HTR-8/SVneo (cell line): Measurements from ENCODE around the gene GLCE.

Experiments
- DNase-seq: peaks from one replicate; pipeline ENCODE4 v3.0.0; 2011; ENCODE audit warnings: low spot score, mixed read lengths; ENCODE audit not compliant: insufficient read length
- FAIRE-seq: peaks from 2 replicates; lab custom pipeline; 2011; peaks lifted over from hg19 to GRCh38; lab: Jason Lieb, UNC

GLCE gene

DNA sequence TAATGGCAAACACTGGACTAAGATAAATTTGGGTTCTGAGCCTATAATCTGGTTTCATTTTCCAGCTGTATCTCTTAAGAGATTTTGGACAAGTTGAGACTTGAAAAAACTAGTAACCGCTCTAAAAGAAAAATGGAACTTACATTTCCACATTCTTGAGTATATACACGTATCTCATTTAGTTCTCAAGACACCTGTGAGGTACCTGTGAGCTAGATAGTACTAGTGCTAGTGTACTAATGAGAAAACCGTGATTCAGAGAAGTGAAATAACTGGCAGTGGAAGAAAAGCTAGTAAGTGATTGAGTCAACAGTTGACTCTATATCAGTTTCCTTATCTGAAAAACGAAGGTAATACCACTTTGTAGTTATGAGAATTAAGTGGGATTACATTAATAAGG lies 76.1 kb downstream of the GLCE start:
- FAIRE-seq, result no peak
- no peak for DNase-seq

DNA sequence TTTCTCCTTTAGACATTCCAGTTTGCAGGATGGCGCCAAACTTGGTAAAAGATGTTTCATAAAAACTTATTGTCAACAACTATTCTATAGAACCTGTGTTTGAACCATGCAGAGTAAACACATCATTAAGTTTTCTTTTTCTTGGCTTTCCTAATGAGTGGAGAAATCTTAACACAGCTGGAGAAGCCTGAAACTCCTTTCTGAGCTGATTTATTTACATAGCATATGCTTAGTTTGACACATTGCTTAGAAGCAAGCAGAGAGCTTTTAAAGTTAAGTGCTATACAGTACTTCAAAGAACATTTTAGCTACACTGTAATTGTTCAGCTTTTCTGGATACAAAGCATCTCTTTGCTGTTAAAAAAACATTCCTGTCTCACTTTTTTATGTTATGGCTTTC lies 77.3 kb downstream of the GLCE start:
- FAIRE-seq (no peak), DNase-seq (no peak)

DNA sequence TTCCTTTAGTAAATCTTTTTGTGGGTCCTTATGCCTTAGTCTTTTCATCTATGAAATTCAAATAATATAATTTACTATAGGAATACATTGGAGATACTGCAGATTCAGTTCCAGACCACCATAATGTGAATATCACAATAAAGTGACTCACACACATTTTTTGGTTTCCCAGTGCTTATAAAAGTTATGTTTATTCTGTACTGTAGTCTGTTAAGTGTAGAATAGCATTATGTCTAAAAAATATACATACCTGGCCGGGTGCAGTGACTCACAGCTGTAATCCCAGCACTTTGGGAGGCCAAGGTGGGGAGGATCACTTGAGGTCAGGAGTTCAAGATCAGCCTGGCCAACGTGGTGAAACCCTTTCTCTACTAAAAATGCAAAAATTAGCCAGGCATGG lies 84.4 kb downstream of the GLCE start:
- no peak for DNase-seq
- FAIRE-seq, result no peak

DNA sequence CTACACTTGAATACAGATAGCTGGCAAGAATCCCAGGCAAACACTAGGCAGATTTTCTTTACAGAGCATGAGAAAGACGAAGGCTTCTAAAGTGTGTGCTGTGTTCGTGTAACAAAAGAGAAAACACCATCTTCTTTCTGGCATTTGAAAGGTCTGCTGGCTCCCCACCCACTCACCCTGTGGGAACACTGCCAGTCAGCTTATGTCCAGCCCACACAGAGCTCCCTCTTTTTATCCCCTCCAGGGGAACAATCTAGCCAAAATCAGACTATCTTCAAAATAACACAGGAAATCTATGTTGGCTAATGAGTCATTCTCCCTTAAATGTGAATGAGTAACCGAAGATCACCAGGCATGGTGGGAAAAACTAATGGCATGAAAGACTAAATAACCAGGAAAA lies 92.7 kb downstream of the GLCE start:
- FAIRE-seq (peak; percentile 89), DNase-seq (peak; percentile 60)

DNA sequence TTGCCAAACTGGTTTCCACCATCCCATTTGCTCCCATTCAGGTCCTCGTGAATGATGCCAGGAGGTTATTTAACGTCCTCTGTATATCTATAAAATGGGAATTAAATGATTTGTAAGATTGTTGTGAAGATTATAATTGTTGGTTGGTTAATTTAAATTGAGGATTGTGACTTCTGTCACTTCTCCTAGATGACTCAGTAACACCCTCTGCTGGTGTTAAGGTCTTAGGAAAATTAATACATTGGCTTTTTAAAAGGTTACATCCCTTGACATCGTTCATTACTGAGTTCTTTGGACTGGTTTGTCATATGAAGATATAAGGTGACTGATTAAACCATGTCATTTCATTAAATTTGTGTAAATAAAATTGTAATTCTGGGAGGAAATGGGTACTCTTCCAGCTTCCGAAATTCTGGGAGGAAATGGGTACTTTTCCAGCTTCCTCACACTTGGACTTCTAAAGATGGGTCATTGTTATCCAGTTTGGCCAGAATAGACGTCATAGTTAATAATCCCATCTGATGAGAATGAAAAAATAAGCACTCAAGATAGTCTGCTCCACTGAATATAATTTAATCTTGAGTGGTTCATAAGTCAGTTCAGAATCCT lies 105.0 kb downstream of the GLCE start:
- DNase-seq (peak; percentile 30), FAIRE-seq (no peak)

DNA sequence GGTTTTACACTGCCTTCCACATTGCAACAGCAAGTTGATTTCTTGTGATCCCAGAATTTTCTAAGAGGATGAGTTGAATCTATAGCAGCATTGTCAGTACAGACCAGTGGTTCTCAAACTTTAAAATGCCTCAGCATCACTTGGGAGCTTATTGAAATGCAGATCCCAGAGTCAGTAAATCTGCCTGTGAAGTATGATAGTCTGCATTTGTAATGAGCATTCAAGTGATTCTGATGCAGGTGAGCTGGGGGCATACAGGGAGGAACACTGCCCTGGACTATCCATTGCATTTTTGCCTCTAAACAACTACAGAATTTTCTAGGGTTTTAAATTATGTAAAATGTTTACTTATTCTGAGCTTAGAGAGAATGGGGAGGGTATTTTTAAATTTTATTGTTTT lies 110.8 kb downstream of the GLCE start:
- no peak for FAIRE-seq

DNA sequence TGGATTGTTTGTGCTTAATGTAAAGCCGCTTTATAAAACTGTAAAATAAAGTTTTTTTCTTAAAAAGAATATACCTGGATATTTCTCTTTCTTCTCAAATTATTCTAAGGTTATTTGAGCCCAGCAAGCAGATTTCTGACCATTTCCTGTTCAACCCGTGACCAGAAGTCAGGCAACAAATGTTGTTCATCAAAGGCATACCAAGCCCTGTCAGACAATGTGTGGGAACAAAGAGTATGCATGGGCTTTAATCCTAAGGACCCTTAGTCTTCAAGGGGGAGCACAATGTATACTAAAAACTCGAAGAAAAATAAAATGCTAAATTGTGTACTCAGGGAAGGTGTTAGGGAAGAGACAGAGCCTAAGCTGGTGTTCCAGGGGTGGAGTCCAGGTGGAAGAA lies 111.7 kb downstream of the GLCE start:
- no peak for FAIRE-seq
- no peak for DNase-seq

More for the DNA sequence above, 110.8 kb downstream of the GLCE start:
- no peak for DNase-seq

DNA sequence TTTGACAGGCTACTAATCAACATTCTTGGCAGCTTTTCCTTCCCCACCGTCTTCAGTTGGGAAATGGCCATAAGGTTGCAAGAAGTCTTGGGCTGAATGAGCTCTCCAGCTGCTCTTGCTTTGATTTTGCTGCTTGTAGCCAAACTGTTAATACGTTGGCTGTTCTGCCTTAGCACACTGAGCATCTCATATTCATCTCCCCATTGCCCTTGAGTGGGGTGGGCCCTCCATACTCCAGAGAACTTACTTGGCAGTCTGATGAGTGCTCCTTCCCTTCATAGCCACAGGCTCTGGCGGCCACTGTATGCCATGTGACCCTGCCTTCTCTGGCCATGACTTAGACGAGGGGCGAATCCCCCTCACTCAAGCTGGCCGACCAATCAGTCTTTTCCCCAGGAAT lies 112.5 kb downstream of the GLCE start:
- DNase-seq (no peak), FAIRE-seq (peak; percentile 42)

DNA sequence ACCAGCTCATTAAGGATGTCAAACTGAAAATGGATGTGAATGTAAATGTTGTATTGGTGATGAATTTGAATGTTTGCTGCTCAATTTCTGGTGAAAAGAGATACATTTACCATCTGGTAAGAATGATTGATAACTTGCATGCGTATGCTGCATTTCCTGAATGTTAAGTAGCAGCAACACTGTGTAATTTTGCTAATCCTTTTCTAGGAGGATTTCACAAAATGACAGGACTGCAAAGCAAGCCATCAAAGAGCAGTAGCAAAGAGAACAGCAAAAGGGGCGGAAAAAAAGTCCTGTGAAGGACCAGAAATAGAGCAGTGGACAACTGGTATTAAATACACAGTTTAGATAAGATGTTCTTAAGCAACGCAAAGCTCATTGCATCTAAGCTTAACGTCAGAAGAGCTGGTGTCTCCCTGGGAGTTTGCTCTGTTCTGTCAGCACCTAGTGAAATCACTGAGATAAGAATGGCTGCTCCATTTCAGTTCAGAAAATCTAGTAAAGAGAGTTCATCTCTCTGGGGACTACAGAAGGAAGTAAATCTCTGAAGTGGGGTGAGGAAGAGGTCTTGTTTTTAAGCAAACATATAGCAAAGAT lies 114.7 kb downstream of the GLCE start:
- FAIRE-seq, result no peak
- no peak for DNase-seq

DNA sequence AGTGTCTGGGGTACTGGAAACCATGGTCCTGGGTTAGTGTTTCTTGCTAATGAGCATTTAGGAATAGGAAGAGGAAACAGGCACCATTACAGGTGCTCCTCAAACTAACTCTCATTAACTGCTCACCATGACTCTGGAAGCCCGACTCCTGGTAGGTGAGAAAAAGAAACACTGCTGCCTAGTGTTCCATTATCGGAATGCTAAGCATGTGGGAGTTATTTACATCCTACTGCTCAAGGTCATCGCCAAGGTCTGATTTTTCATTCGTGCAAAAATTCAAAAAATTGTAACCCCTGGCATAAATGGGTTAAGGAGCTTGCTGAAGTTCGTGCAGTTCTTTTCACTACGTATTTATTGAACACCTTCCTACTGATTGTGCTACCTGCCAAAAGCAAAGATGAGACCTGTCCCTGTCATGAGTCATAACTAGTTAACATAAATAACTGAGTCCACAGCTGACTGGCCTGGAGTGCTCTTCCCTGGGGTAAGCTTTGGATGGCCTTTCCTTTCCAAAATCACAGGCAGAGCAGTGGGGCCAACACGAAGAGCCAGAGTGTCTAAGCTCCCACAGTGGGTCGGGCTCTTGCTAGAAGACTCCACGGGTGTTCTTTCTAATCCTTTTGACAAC lies 115.6 kb downstream of the GLCE start:
- FAIRE-seq, result no peak

DNA sequence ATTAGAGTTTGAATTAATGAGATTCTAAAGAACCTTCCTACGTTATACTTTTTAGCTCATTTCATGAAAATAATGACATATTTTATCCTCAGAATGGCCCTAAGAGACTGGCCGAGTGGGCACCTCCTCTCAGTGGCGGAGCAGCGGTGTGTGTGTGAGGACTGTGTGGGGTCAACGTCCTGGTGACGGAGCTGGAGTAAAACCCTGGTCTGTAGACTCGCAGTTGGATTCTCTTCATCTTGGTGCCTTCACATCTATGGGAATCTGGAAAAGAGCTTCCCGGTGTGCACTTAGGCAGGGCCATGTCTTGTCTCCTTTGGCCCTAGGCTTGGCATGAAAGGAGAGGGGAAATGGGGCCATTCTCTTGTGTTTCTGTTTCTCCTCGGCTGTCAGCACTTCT lies 116.9 kb downstream of the GLCE start:
- FAIRE-seq (no peak), DNase-seq (no peak)

More for the DNA sequence above, 115.6 kb downstream of the GLCE start:
- DNase-seq, result no peak

DNA sequence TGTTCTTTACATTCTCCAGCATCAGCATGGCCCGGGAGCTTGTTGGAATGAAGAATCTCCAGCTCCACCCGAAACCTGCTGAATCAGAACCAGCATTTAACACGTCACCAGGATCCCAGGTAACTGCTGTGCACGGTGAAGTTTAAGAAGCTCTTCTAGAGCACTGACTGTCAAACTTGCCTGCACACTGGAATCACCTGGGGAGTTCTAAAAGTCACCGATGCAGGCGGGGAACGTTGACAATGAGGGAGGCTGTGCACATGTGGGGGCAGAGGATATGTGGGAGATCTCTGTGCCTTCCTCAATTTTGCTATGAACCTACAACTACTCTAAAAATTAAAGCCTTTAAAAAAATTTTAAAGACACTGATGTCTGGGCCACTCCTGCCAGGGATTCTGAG lies 119.2 kb downstream of the GLCE start:
- FAIRE-seq, result no peak
- no peak for DNase-seq

DNA sequence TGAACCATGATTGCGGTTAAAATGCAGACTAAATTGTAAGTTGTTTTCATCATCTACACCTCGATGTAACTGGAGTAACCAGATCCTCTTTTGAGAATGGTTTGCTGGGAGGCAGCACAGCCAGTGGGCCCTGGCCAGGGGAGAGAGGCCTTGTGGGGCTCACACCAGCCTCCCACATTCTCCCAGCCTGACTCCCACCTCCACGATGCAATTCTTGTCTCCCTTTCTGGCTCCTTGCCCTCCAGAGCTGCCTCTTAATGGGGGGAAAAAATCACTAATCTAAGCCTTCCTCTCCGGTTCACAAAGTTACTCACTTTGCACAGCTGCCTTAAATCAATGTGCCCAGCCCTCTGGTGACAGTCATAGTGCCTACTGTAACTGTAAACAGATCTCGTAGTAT lies 120.3 kb downstream of the GLCE start:
- DNase-seq, result no peak
- no peak for FAIRE-seq

DNA sequence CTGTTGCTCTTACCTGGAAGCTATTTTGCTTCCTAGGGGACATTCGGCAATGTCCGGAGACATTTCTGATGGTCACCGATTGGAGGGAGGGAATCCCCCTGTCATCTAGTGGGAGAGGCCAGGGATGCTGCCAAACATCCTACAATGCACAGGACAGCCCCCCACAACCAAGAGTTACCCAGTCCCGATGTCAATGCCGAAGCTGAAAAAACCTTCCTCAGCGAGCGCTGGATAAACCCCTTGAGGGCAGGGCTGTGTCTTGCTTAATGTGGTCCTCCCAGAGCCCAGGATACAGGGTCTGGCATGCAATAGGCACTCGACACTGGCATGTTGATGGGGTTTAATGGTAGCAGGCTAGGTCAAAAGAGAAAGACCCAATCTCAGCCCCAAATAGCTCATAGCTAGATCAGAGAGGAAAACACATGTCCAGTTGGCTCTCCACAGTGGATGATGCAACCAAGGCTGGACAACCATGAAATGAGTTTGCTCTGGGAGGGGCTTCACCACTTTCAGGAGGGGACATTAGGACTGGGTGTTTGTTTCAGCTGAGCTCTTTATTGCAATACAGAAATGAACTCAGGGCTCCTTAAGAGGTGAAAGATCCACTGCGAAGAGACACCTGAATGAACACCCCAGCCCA lies 121.8 kb downstream of the GLCE start:
- DNase-seq, result no peak
- peak; percentile 13 for FAIRE-seq

DNA sequence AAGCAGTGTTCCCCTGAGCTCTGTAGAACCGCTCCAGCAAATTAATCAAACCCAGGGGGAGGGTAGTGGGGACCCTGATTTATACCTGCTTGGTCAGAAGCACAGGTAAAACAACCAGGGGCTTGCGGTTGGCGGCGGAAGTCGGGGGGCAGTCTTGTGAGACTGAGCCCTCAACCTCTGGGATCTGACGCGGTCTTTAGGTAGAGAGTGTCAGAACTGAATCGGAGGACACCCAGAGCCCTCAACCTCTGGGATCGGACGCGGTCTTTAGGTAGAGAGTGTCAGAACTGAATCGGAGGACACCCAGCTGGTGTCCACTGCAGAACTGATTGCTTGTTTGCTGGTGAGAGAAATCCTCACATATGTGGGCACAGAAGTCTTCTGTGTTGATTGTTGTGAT lies 125.4 kb downstream of the GLCE start:
- no peak for DNase-seq
- no peak for FAIRE-seq

DNA sequence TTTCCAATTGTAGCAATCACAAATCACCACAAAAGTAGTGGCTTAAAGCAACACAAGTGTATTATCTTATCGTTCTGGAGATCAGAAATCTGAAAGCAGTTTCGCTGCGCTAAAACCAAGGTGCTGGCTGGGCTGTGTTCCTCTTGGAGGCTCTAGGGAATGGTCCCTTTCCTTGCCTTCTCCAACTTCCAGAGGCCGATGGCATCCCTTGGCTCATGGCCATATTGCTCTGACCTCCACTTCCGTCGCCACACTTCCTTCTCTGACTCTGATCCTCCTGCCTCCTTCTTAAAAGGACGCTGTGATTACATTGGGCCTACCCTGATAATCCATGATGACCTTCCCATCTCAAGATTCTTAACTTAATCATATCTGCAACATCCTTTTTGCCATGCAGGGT lies 127.6 kb downstream of the GLCE start:
- FAIRE-seq, result no peak
- DNase-seq, result no peak

DNA sequence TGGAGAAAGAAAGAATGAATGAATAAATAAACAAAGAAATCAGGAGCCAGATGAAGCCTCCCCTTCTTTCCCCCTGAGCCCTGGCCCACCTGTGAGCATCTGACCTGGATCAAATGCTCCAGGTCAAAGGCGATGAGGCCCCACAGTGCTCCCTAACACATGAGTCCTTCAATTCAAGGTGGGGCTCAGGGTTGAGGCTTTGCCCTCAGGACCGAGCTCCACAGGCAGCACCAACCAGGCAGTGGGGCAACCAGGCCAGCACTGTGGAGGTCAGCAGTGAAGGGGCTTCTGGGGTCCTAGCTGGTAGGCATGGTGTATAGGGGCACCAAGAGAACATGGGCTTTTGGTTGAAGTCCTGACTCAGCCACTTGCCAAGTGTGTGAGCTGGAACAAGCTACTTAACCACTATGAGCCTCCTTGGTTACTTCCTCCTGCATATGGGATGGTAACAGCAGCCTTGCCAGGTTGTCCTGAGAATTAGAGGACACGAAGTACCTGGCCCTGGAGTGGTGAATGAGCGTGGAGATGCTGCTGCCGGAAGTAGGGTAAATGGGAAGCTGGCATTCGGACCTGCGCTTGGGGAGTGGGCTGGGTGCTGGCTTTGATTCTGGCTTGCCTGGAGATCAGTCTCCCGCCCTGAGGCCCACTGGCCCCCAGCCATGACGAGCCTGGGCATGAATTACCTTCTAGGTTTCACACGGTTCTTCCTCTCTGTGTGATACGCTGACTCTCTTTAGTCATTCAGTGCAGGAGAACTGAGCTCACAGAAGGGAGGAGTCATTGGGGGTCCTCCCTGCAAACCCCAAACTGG lies 128.3 kb downstream of the GLCE start:
- DNase-seq (no peak), FAIRE-seq (peak; percentile 40)

DNA sequence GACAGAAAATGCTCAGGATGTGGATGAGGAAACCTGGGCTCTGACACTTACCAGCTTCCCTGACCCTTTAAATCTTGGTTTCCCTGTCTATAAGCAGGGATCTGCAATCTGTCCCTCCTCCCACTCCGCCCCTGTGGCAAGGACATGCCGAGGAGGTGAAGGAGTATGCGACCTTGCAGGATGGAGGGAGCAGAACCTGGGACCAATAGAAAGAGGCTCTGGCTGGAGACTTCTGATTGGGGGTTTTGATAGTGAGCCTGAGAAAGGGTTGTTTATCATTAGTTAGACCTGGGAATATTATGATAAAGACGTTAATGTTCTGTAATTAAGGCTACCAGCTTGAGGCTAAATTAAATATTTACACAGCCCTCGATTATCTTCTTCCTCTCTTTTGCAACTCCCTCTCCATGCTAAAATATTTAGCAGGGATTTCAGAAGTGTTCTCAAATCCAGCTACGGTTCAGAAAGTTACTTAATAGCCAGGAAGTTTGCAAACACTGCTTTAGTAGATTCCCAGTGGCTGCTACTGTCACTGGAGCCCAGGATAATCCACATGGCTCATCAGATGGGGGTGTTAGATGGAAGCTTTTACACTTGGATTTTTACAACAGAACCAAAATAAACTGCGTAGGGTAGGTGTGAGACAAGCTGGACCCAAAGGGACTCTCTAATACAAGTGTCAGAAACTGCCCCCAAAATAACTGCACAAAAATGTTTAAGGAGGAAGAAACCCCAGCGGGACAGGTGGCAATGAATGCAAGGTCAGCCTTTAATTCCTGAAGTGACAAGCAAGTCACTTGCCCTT lies 129.1 kb downstream of the GLCE start:
- FAIRE-seq, result no peak
- DNase-seq, result no peak

DNA sequence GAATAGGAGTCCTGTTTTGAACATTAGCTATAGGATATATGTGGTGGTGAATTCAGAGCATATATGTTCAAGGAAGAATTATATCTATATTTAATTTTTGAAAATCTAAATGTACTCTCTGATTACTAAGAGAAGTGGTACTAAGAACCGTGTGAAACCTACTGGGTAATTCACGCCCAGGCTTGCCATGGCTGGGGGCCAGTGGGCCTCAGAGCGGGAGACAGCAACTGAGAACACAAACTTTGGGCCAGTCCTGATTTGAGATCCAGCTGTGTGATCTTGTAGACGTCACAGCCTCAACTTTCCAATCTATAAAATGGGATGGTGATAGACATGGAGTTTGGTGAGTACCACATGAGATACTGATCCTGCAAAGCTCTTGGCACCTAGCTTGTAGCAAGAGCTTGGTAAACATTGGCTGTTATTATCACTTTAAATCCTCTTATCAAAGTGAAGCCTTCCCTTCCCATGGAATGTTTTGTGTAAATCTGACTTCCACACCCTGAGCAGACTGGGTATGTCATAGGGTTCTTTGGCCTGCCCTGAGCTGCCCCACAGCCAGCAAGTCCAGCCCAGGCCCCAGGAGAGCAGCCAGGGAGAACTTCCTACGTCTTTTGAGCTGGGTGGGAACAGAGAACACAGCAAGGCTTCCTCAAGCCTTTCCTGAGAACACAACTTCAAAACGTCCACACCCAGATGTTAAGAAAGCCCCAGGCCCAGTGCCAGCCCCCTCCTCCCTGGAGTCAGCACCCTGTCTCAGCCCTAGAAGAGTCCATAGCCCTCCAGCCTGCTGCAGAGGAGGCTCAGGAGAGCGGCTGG lies 130.1 kb downstream of the GLCE start:
- FAIRE-seq, result peak; percentile 4
- no peak for DNase-seq
